Stomach (tissue), 4 donors: ENCODE data around the gene SEMA4D.

Source experiments
- POLR2AphosphoS5 ChIP-seq, 3 donors: sonication (generic); formaldehyde crosslinking; IDR thresholded peaks; one replicate each; pipeline ENCODE4 v1.6.1; 2016; ENCODE audit warnings: antibody characterized with exemption in 3 of 3
- TF ChIP-seq, protein P1 (sequence below), 7 experiments: fragments of 450-650 bp in 4 of 7; fragments of 200-600 bp in 3 of 7; sonication (generic) in 3 of 7; IDR thresholded peaks; one replicate each; pipeline ENCODE4 v1.5.1; 2016 to 2019; ENCODE audit warnings: antibody characterized with exemption in 7 of 7, control low read depth in 2 of 7, mild to moderate bottlenecking in 1 of 7

GRCh38 chr9:89469003-89469402 lies 28.9 kb downstream of the SEMA4D start:
- TF ChIP-seq POLR2AphosphoS5 (IDR thresholded peaks at IDR 0.05): no peak
- TF ChIP-seq, protein P1, sequence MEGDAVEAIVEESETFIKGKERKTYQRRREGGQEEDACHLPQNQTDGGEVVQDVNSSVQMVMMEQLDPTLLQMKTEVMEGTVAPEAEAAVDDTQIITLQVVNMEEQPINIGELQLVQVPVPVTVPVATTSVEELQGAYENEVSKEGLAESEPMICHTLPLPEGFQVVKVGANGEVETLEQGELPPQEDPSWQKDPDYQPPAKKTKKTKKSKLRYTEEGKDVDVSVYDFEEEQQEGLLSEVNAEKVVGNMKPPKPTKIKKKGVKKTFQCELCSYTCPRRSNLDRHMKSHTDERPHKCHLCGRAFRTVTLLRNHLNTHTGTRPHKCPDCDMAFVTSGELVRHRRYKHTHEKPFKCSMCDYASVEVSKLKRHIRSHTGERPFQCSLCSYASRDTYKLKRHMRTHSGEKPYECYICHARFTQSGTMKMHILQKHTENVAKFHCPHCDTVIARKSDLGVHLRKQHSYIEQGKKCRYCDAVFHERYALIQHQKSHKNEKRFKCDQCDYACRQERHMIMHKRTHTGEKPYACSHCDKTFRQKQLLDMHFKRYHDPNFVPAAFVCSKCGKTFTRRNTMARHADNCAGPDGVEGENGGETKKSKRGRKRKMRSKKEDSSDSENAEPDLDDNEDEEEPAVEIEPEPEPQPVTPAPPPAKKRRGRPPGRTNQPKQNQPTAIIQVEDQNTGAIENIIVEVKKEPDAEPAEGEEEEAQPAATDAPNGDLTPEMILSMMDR (IDR thresholded peaks at IDR 0.05): no peak
